GM12873 (cell line): ENCODE results near the gene GSTM2.

Source experiments
- CTCF ChIP-seq: IDR thresholded peaks from 2 replicates; pipeline ENCODE4 v1.5.1; 2012; ENCODE audit warnings: low read depth, mild to moderate bottlenecking, moderate library complexity, low read length, control low read depth; ENCODE audit not compliant: insufficient read depth; ENCODE audit errors: missing control alignments

Gene GSTM2

GRCh38 chr1:109626682-109627408 is 41.0 kb upstream of the GSTM2 start:
- no peak for TF ChIP-seq CTCF

GRCh38 chr1:109627692-109628399 is 40.0 kb upstream of the GSTM2 start:
- TF ChIP-seq CTCF, result no peak

GRCh38 chr1:109628540-109629321 is 39.1 kb upstream of the GSTM2 start:
- no peak for TF ChIP-seq CTCF

- TF ChIP-seq CTCF, result no peak
Measured at GRCh38 chr1:109629372-109630030, 38.4 kb upstream of the GSTM2 start.

GRCh38 chr1:109630081-109630897 is 37.6 kb upstream of the GSTM2 start:
- peak; percentile 24 for TF ChIP-seq CTCF

- TF ChIP-seq CTCF, result no peak
Measured at GRCh38 chr1:109630898-109631512, 36.9 kb upstream of the GSTM2 start.
